ENCODE results near the gene MRGPRG. TPM values are rescaled to one million over a fixed set of nuclear protein-coding genes. Genes with fewer than 3 reads are reported as not detected.

Gene MRGPRG
- total and polyA plus RNA-seq, 8 donors: not detected

GRCh38 chr11:3195251-3196160, 23.1 kb downstream of the MRGPRG start:
- ATAC-seq (peak; percentile 53), DNase-seq (peak in 2 of 4 donors; percentile 19 to 54)
- intact Hi-C loops (cut with DNase I): no loop called here
- Histone ChIP-seq H3K4me3 (no peak overlapping the region), H3K36me3 (no peaks in the 10 kb centered on the region), H3K27ac (no peak overlapping the region), H3K9me3 (no peaks in the 10 kb centered on the region), H3K4me1 (no peaks in the 10 kb centered on the region), H3K27me3 (peaks cover 0 to 42% of the 10 kb centered on the region in 2 donors)
- peak in 1 of 2 donors; percentile 21 for TF ChIP-seq CTCF (IDR thresholded peaks at IDR 0.05)

DNA sequence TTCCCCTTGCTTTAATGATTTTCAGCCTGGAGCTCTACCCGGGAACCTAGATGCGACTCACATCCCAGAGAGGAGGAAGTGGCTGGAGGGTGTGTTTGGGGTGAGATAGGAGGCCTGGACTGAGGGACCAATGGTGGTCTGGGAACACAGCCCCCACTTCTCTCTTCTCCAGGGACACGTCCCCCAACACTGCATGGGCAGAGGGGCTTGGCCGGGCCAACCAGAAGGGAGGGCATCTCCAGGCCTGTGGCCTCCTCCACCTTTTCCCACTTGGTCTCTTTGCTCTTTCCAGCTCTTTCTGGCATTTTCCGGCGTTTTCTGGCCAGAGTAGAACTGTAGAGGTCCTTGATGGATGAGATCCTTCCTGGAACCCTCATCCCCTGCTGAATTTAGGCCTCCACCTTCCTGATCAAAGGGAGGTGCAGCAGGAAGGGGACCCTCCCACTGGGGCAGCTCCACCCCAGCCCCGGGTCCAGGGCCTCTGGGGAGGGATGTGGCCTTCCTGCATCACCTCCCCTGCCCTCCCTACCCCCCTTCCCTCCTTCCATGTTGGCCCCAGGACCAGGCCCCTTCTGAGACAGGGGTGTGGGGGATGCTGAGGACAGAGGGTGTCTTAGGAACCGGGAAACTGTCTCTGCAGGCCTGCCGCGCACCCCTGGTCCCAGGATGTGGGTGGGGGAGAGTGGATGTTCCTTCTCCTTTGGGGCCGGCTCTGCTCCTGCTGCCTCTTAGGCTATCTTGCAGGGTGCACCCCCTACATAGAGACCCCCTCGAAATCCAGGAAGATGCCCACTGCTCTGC, 24.4 kb downstream of the MRGPRG start:
- Histone ChIP-seq H3K36me3 (no peaks in the 10 kb centered on the region), H3K4me3 (no peak overlapping the region), H3K27me3 (peaks cover 0 to 30% of the 10 kb centered on the region in 2 donors), H3K4me1 (no peaks in the 10 kb centered on the region), H3K27ac (no peak overlapping the region), H3K9me3 (no peaks in the 10 kb centered on the region)
- TF ChIP-seq CTCF (IDR thresholded peaks at IDR 0.05): no peak
- no peak for ATAC-seq
- DNase-seq: peak in 1 of 4 donors; percentile 61
- intact Hi-C loops (cut with DNase I): no loop called here

DNA sequence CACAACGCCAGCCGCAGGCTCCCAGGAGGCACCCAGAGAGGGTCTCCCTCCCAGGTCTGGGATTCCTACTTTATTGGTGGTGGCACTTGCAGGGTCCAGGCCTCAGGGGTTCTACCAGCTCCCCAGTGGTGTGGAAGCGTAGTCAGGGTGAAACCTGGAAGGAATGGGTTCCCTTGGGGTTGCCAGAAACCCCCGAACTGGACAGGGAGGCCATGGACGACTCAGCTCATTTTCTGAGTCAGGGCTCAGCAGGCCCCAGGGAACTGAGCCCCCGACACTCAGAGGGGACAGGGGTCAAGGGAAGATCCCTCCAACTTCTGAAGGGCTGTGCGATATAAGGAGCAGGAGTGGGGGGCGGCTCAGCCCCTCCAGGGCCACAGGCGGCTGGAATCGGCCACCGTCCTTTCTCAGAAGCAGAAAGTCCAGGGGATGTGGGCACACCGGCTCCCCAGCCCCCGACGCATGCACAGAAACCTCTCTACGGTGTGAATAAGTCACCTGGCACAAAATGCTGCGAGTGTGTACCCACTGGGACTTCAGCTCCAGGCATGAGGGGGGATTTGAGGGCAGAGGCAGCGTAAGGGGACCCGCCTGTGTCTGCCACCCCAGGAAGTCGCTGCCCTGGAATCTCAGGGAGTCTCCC, 25.1 kb downstream of the MRGPRG start:
- no peak overlapping the region for H3K27ac ChIP-seq
- H3K4me1 ChIP-seq: no peaks in the 10 kb centered on the region
- intact Hi-C loops (cut with DNase I): no loop called here
- no peak for TF ChIP-seq CTCF (IDR thresholded peaks at IDR 0.05)
- H3K9me3 ChIP-seq: no peaks in the 10 kb centered on the region
- H3K27me3 ChIP-seq: peaks cover 0 to 24% of the 10 kb centered on the region in 2 donors
- DNase-seq (peak in 1 of 4 donors; percentile 47), ATAC-seq (no peak)
- H3K4me3 ChIP-seq: no peak overlapping the region
- H3K36me3 ChIP-seq: no peaks in the 10 kb centered on the region

DNA sequence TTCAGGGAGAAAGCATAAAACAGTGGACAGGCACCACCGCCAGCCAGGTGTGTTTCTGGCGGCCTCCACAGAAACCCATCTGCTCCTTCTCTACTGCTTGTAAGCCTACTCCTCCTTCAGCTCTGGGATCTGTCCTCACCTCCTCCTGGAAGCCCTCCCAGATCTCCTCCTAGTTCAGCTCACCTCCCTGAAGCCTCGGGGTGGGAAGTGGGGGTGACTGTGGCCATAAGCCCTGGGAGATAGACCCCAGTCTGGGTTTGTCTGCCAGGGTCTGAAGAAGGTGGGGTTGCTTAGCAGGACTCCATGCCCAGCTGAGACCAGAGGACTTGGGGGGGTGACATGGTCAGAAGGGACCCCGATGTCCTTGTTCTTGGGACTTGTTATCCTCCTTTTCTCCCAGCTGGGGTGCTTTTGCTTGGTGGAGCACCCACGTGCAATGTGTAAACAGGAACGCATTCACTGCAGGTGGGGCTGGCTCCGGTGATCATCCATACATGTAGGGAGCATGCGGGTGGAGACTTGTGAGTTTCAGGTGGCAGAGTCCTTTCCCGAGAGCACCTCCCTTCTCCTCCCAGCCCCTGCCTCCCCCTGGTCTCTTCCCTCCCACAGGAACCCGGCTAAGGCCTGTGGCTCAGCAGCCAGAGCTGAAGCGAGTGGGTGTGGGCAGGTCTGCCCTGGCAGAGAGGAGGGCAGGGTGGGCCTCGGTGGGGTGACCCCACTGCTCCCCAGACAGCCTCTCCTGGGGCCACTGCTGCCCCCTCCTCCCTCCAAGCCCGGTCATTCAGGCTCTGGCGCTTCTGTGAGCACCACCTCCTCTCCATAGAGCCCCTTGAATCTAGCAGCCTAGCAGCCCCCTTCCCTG, 25.9 kb downstream of the MRGPRG start:
- Histone ChIP-seq H3K27ac (no peak overlapping the region), H3K4me1 (no peaks in the 10 kb centered on the region), H3K27me3 (peaks cover 0 to 16% of the 10 kb centered on the region in 2 donors), H3K4me3 (no peak overlapping the region), H3K9me3 (no peaks in the 10 kb centered on the region), H3K36me3 (no peaks in the 10 kb centered on the region)
- DNase-seq (peak in 1 of 4 donors; percentile 67), ATAC-seq (no peak)
- intact Hi-C loops (cut with DNase I): no loop called here
- no peak for TF ChIP-seq CTCF (IDR thresholded peaks at IDR 0.05)
